HepG2 (cell line): ENCODE results near the gene NTN3. TPM values are rescaled to one million over a fixed set of nuclear protein-coding genes. Genes with fewer than 3 reads are reported as not detected.

Experiments
- ATAC-seq: fragments of 200-7000 bp; cut with Tn5 transposase; 3 replicates; pipeline ENCODE4 v1.9.1; 2020; ENCODE audit warnings: mild to moderate bottlenecking, moderate library complexity
- BruUV-seq: library from RNA; stranded (reverse); fragments of 400-500 nt; replicated peaks from 2 replicates; lab custom pipeline; 2021; lab: Mats Ljungman, UMichigan
- CTCF ChIA-PET: fragments of 300-600 bp; formaldehyde crosslinking; extraction: SDS; loops from one replicate; lab custom pipeline; 2021; ENCODE audit warnings: low total read pairs, inconsistent platforms, low intra/inter-chr PET ratio; lab: Yijun Ruan, JAX
- POLR2A ChIA-PET: fragments of 350-600 bp; sonication (Branson Sonifier 250); formaldehyde crosslinking; loops from one replicate; lab custom pipeline; 2020; ENCODE audit warnings: antibody characterized with exemption, inconsistent platforms; lab: Yijun Ruan, JAX
- DNase-seq: peaks from one replicate; pipeline ENCODE4 v3.0.0-alpha.2; 2015; ENCODE audit warnings: low spot score
- FAIRE-seq: peaks from 3 replicates; lab custom pipeline; 2011; peaks lifted over from hg19 to GRCh38; lab: Jason Lieb, UNC
- H2AFZ ChIP-seq: one replicate; pipeline ENCODE4 v1.6.1; 2011; ENCODE audit warnings: low read length, inconsistent platforms
- H3K27ac ChIP-seq: fragments of 300-600 bp; 3 replicates; pipeline ENCODE4 v1.8.0; 2011; ENCODE audit warnings: mixed run types, mild to moderate bottlenecking, mixed read lengths, low read length, inconsistent platforms; ENCODE audit not compliant: insufficient read depth; ENCODE audit errors: extremely low read length
- H3K27me3 ChIP-seq, 2 experiments: fragments of 200-600 bp in 1 of 2; 2 replicates in 1 of 2; 3 replicates in 1 of 2; pipeline versions ENCODE4 v1.6.0 to v1.8.0; 2011; ENCODE audit warnings: low read length in 2 of 2, mild to moderate bottlenecking in 2 of 2, moderate library complexity in 2 of 2, inconsistent platforms in 1 of 2; ENCODE audit not compliant: insufficient read depth in 2 of 2, control insufficient read depth in 1 of 2
- H3K36me3 ChIP-seq, 2 experiments: fragments of 200-600 bp in 1 of 2; replicated peaks in 1 of 2; 2 replicates in 1 of 2; 3 replicates in 1 of 2; pipeline versions ENCODE4 v1.5.1 to v1.8.0; 2011; ENCODE audit warnings: low read length in 2 of 2, inconsistent platforms in 1 of 2; ENCODE audit not compliant: insufficient read depth in 2 of 2, control insufficient read depth in 1 of 2
- H3K4me1 ChIP-seq: 2 replicates; pipeline ENCODE4 v1.5.1; 2012; ENCODE audit warnings: low read length, inconsistent platforms; ENCODE audit not compliant: insufficient read depth
- H3K4me2 ChIP-seq: 2 replicates; pipeline ENCODE4 v1.6.0; 2011; ENCODE audit warnings: low read depth, low read length, inconsistent platforms
- H3K4me3 ChIP-seq, 3 experiments: fragments of 200-600 bp in 1 of 3; sonication (generic), shearing (Covaris generic) in 1 of 3; replicated peaks in 1 of 3; 2 replicates each; pipeline ENCODE4 v1.5.1; 2011 to 2016; ENCODE audit warnings: low read length in 3 of 3, inconsistent platforms in 2 of 3, low read depth in 2 of 3, mild to moderate bottlenecking in 2 of 3, control low read depth in 1 of 3, mixed read lengths in 1 of 3; ENCODE audit not compliant: insufficient read depth in 1 of 3
- H3K79me2 ChIP-seq: one replicate; pipeline ENCODE4 v1.6.1; 2011; ENCODE audit warnings: low read length, inconsistent platforms; ENCODE audit not compliant: insufficient read depth
- H3K9ac ChIP-seq: 2 replicates; pipeline ENCODE4 v1.6.0; 2011; ENCODE audit warnings: mild to moderate bottlenecking, low read depth, low read length, inconsistent platforms; ENCODE audit not compliant: insufficient read depth
- H3K9me3 ChIP-seq: 2 replicates; pipeline ENCODE4 v1.5.1; 2012; ENCODE audit warnings: mild to moderate bottlenecking, low read length
- H4K20me1 ChIP-seq: 2 replicates; pipeline ENCODE4 v1.6.0; 2011; ENCODE audit warnings: inconsistent platforms, mild to moderate bottlenecking, low read length, moderate library complexity; ENCODE audit not compliant: insufficient read depth
- GABPA ChIP-seq, 2 experiments: IDR thresholded peaks; 2 replicates each; pipeline ENCODE4 v1.6.1; 2011 to 2016; ENCODE audit warnings: low read depth in 2 of 2, low read length in 1 of 2, missing biosample characterization in 1 of 2, missing genetic modification characterization in 1 of 2
- MIER3 ChIP-seq: IDR thresholded peaks from 2 replicates; pipeline ENCODE4 v1.6.1; 2016; ENCODE audit warnings: missing compliant biosample characterization, borderline replicate concordance
- SALL2 ChIP-seq: sonication (generic); formaldehyde crosslinking; IDR thresholded peaks from 2 replicates; pipeline ENCODE4 v1.8.1; 2023; ENCODE audit warnings: mild to moderate bottlenecking, missing genetic modification reagents, inconsistent platforms
- WGBS: methylation state at CpG from one replicate; pipeline ENCODE4 v1.1.6; 2017; ENCODE audit warnings: low lambda C conversion rate; 5-methylcytosine and 5-hydroxymethylcytosine counted together
- in situ Hi-C: cut with HindIII; loops from 2 replicates; pipeline ENCODE4 v1.10.0; 2017; ENCODE audit warnings: low pct_unique_long_range_greater_than_20kb; ENCODE audit not compliant: extremely low pct_ligation_motif_present
- intact Hi-C: fragments of 100-400 bp; cut with micrococcal nuclease; formaldehyde crosslinking; loops from one replicate; pipeline ENCODE4 v1.10.0; 2022; ENCODE audit not compliant: unreplicated experiment
- polyA plus RNA-seq, 8 experiments: library from polyadenylated mRNA; depleted of rRNA in 3 of 8; stranded (reverse) in 7 of 8; unstranded in 1 of 8; fragments of >200 nt; fragmentation: Illumina TruSeq in 4 of 8; extraction: Trizol in 4 of 8; gene quantifications; 2 replicates each; pipeline versions ENCODE4 v1.2.1 to v1.2.3, GENCODE V29; 2011 to 2016; ENCODE audit warnings: low read depth in 4 of 8, missing spikeins in 1 of 8, mixed read lengths in 1 of 8; ENCODE audit not compliant: insufficient read depth in 1 of 8
- total RNA-seq, 5 experiments: library from RNA; depleted of rRNA; stranded (reverse); fragments of >200 nt; fragmentation: Illumina TruSeq; extraction: Trizol; gene quantifications; 2 replicates each; pipeline ENCODE4 v1.2.3, GENCODE V29; 2016; ENCODE audit warnings: low read depth in 1 of 5
- TF ChIP-seq, protein P1 (sequence below): sonication (generic); formaldehyde crosslinking; IDR thresholded peaks from 2 replicates; pipeline ENCODE4 v1.9.0; 2022; ENCODE audit warnings: missing genetic modification reagents, mild to moderate bottlenecking, borderline replicate concordance
- TF ChIP-seq, protein P2 (sequence below): sonication (generic); formaldehyde crosslinking; IDR thresholded peaks from 2 replicates; pipeline ENCODE4 v1.4.0; 2020; ENCODE audit warnings: missing genetic modification reagents
- TF ChIP-seq, protein P3 (sequence below): sonication (generic); formaldehyde crosslinking; IDR thresholded peaks from 2 replicates; pipeline ENCODE4 v1.8.0; 2022; ENCODE audit warnings: mild to moderate bottlenecking, missing genetic modification reagents
- TF ChIP-seq, protein P4 (sequence below): sonication (generic); formaldehyde crosslinking; IDR thresholded peaks from 2 replicates; pipeline ENCODE4 v1.4.0; 2020; ENCODE audit warnings: mild to moderate bottlenecking, missing genetic modification reagents

NTN3 gene
- total and polyA plus RNA-seq, 2 of the 13 experiments (the other 11 are each of a cell fraction or from before 2014, with no cell fraction given), result 0.09 to 0.20 TPM

DNA sequence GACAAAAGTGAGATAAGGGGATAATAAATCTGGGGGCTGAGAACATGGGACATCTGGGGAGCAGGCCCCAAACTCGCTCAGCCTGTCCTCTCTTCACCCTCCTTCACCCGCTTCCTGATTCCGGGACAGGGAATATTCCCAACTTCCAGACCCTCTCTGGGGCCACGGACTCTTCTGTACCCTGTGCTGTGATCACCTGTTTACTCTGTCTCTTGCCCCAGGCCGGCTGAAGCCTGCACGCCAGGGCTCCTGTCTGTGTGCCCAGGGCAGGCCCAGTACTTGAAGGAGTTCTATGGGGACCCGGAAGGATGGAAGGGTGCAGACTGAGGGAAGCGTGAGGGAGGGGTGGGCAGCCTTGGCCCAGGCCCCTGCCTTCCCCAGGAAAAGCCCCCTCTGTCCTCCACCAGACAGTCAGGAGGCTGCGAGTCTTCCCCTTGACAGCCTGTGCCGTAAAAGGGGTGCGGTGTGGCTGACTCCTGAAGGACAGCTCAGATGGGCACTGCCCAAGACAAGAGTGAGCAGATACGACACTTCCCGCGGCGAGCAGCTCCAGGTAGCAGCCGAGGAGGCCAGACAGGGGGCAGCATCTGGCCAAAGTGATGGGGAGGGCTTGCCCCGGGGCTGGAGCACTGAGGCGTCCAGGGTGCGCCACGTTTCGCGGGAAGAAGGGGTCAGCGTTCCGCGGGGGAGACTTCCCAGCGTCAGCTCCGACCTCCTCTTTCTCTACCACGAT is 42.9 kb upstream of the NTN3 start:
- Histone ChIP-seq H4K20me1 (no peaks in the 10 kb centered on the region), H3K4me1 (peaks cover 28% of the 10 kb centered on the region), H3K4me3 (peak overlapping the region; percentile 21 to 73 (median 60); a peak in 4 of 6 replicates), H3K79me2 (peaks cover 15% of the 10 kb centered on the region), H3K36me3 (peaks cover 7 to 14% of the 10 kb centered on the region in 2 experiments), H3K27me3 (peaks cover 10 to 28% of the 10 kb centered on the region in 2 experiments), H3K9me3 (no peaks in the 10 kb centered on the region), H3K4me2 (peak overlapping the region; percentile 84), H2AFZ (no peak overlapping the region), H3K27ac (no peak overlapping the region), H3K9ac (peak overlapping the region; percentile 70)
- POLR2A ChIA-PET, result no interaction called here
- CTCF ChIA-PET, result interaction anchor here (3.1 kb wide), 1 partner anchor 87 kb away, joined by 11 read pairs; the partner anchor contains the start of gene ABCA3
- FAIRE-seq (no peak), ATAC-seq (peak; percentile 20), DNase-seq (no peak)
- WGBS, result 55% methylated on average over 8 of the region's 28 CpGs
- BruUV-seq, result TSS peak; percentile 86
- intact Hi-C loops (loop anchor here (5.0 kb wide), 1 partner anchor 86 kb away; the partner anchor contains the start of gene ABCA3), in situ Hi-C loops (loop anchor here (5.0 kb wide), 1 partner anchor 74 kb away; no protein-coding TSS in a partner anchor)
- TF ChIP-seq, protein P1, sequence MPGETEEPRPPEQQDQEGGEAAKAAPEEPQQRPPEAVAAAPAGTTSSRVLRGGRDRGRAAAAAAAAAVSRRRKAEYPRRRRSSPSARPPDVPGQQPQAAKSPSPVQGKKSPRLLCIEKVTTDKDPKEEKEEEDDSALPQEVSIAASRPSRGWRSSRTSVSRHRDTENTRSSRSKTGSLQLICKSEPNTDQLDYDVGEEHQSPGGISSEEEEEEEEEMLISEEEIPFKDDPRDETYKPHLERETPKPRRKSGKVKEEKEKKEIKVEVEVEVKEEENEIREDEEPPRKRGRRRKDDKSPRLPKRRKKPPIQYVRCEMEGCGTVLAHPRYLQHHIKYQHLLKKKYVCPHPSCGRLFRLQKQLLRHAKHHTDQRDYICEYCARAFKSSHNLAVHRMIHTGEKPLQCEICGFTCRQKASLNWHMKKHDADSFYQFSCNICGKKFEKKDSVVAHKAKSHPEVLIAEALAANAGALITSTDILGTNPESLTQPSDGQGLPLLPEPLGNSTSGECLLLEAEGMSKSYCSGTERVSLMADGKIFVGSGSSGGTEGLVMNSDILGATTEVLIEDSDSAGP, result peak; percentile 46; the same call in 1 of the 2 replicates
- TF ChIP-seq, protein P2, sequence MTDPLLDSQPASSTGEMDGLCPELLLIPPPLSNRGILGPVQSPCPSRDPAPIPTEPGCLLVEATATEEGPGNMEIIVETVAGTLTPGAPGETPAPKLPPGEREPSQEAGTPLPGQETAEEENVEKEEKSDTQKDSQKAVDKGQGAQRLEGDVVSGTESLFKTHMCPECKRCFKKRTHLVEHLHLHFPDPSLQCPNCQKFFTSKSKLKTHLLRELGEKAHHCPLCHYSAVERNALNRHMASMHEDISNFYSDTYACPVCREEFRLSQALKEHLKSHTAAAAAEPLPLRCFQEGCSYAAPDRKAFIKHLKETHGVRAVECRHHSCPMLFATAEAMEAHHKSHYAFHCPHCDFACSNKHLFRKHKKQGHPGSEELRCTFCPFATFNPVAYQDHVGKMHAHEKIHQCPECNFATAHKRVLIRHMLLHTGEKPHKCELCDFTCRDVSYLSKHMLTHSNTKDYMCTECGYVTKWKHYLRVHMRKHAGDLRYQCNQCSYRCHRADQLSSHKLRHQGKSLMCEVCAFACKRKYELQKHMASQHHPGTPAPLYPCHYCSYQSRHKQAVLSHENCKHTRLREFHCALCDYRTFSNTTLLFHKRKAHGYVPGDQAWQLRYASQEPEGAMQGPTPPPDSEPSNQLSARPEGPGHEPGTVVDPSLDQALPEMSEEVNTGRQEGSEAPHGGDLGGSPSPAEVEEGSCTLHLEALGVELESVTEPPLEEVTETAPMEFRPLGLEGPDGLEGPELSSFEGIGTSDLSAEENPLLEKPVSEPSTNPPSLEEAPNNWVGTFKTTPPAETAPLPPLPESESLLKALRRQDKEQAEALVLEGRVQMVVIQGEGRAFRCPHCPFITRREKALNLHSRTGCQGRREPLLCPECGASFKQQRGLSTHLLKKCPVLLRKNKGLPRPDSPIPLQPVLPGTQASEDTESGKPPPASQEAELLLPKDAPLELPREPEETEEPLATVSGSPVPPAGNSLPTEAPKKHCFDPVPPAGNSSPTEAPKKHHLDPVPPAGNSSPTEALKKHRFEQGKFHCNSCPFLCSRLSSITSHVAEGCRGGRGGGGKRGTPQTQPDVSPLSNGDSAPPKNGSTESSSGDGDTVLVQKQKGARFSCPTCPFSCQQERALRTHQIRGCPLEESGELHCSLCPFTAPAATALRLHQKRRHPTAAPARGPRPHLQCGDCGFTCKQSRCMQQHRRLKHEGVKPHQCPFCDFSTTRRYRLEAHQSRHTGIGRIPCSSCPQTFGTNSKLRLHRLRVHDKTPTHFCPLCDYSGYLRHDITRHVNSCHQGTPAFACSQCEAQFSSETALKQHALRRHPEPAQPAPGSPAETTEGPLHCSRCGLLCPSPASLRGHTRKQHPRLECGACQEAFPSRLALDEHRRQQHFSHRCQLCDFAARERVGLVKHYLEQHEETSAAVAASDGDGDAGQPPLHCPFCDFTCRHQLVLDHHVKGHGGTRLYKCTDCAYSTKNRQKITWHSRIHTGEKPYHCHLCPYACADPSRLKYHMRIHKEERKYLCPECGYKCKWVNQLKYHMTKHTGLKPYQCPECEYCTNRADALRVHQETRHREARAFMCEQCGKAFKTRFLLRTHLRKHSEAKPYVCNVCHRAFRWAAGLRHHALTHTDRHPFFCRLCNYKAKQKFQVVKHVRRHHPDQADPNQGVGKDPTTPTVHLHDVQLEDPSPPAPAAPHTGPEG (CRISPR knock-in tag), result peak; percentile 14; the same call in 1 of the 2 replicates
- TF ChIP-seq, protein P3, sequence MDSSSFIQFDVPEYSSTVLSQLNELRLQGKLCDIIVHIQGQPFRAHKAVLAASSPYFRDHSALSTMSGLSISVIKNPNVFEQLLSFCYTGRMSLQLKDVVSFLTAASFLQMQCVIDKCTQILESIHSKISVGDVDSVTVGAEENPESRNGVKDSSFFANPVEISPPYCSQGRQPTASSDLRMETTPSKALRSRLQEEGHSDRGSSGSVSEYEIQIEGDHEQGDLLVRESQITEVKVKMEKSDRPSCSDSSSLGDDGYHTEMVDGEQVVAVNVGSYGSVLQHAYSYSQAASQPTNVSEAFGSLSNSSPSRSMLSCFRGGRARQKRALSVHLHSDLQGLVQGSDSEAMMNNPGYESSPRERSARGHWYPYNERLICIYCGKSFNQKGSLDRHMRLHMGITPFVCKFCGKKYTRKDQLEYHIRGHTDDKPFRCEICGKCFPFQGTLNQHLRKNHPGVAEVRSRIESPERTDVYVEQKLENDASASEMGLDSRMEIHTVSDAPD (CRISPR knock-in tag), result 0 out of 2 replicates have a peak, but pooled peaks have one; percentile 68
- TF ChIP-seq, protein P4, sequence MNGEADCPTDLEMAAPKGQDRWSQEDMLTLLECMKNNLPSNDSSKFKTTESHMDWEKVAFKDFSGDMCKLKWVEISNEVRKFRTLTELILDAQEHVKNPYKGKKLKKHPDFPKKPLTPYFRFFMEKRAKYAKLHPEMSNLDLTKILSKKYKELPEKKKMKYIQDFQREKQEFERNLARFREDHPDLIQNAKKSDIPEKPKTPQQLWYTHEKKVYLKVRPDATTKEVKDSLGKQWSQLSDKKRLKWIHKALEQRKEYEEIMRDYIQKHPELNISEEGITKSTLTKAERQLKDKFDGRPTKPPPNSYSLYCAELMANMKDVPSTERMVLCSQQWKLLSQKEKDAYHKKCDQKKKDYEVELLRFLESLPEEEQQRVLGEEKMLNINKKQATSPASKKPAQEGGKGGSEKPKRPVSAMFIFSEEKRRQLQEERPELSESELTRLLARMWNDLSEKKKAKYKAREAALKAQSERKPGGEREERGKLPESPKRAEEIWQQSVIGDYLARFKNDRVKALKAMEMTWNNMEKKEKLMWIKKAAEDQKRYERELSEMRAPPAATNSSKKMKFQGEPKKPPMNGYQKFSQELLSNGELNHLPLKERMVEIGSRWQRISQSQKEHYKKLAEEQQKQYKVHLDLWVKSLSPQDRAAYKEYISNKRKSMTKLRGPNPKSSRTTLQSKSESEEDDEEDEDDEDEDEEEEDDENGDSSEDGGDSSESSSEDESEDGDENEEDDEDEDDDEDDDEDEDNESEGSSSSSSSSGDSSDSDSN, result 0 out of 2 replicates have a peak, but pooled peaks have one; percentile 6
- TF ChIP-seq GABPA (IDR thresholded peaks at IDR 0.05; ENCODE audit: low read depth, low read length) (no peak), GABPA (CRISPR knock-in tag; IDR thresholded peaks at IDR 0.05; ENCODE audit: low read depth) (no peak), SALL2 (CRISPR knock-in tag) (no peak), MIER3 (CRISPR knock-in tag) (no peak)
